ENCODE data around the gene PACRG. TPM values are rescaled to one million over a fixed set of nuclear protein-coding genes. Genes with fewer than 3 reads are reported as not detected.

PACRG gene
- total RNA-seq, 1 donor from 2014 or later = 2.4 TPM

DNA sequence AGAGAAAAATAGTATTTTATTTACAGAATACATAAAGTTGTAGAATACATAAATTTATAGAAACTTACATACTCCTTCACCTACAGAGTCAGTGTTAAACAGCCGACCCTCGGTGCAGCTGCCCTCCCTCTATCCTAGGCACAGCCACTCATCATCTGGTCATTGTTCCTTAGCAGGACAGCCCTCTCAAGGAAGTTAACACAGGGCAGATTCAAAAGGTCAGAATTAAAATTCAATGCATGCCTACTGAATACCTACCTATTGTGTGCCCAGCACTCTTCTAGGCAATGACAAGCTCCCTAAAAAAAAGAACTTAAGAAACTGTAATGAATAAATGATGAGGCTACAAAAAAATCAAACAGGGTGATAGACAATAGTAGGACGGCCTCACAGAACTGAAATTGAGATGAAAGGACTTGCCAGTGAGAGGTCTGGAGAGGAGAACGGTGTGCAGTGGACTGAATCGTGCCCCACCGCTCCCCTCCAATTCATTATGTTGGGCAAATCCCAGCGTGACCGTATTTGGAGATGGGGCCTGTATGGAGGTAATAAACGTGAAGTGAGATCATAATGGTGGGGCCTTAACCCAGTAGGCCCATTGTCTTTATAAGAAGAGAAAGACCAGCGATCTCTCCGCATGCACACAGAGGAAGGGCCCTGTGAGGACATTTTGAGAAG, 326.0 kb downstream of the PACRG start:
- no peaks in the 10 kb centered on the region for H3K4me1 Mint-ChIP-seq (ENCODE audit: low read depth)
- no peaks in the 10 kb centered on the region for H3K27me3 Mint-ChIP-seq
- no peak for TF ChIP-seq CTCF (IDR thresholded peaks at IDR 0.05; ENCODE audit: unreplicated experiment)
- no peaks in the 10 kb centered on the region for H3K36me3 Mint-ChIP-seq (ENCODE audit: insufficient read depth)
- peaks cover 7% of the 10 kb centered on the region for H3K9me3 Mint-ChIP-seq (ENCODE audit: low read depth)
- no peak for DNase-seq (ENCODE audit: low spot score, unreplicated experiment)
- H3K4me3 Mint-ChIP-seq (ENCODE audit: low read depth) = no peak overlapping the region
- H3K27ac Mint-ChIP-seq = no peak overlapping the region

DNA sequence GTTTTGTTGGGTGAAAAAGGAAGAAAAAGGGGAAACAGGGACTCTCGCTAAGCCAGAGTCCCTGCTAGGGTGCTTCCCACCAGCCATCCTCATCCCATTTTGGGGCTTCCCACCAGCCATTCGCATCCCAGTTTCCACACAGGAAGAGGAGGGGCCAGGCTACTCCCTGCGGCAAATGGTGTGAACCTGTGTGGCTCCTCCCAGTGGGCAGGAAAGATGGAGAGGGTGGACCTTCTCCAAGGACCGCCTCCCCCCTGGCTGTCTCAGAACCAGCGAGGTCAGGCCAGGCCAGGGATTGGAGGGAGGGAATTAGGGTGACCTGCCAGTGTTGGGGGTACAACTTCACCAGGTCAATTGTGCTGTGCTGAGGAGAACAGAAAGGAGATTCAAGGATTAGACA, 326.9 kb downstream of the PACRG start:
- no peaks in the 10 kb centered on the region for H3K36me3 Mint-ChIP-seq (ENCODE audit: insufficient read depth)
- no peaks in the 10 kb centered on the region for H3K4me1 Mint-ChIP-seq (ENCODE audit: low read depth)
- no peak for TF ChIP-seq CTCF (IDR thresholded peaks at IDR 0.05; ENCODE audit: unreplicated experiment)
- no peak for DNase-seq (ENCODE audit: low spot score, unreplicated experiment)
- no peak overlapping the region for H3K27ac Mint-ChIP-seq
- no peak overlapping the region for H3K4me3 Mint-ChIP-seq (ENCODE audit: low read depth)
- peaks cover 7% of the 10 kb centered on the region for H3K9me3 Mint-ChIP-seq (ENCODE audit: low read depth)
- no peaks in the 10 kb centered on the region for H3K27me3 Mint-ChIP-seq

- Mint-ChIP-seq H3K27me3 (no peaks in the 10 kb centered on the region), H3K4me1 (ENCODE audit: low read depth) (no peaks in the 10 kb centered on the region), H3K4me3 (ENCODE audit: low read depth) (no peak overlapping the region), H3K27ac (no peak overlapping the region), H3K36me3 (ENCODE audit: insufficient read depth) (no peaks in the 10 kb centered on the region), H3K9me3 (ENCODE audit: low read depth) (peaks cover 2% of the 10 kb centered on the region)
- no peak for DNase-seq (ENCODE audit: low spot score, unreplicated experiment)
- TF ChIP-seq CTCF (IDR thresholded peaks at IDR 0.05; ENCODE audit: unreplicated experiment) = no peak
Measured at GRCh38 chr6:163057260-163057659, 329.5 kb downstream of the PACRG start.

GRCh38 chr6:163062790-163063189, 335.0 kb downstream of the PACRG start:
- Mint-ChIP-seq H3K27ac (no peak overlapping the region), H3K4me1 (ENCODE audit: low read depth) (no peaks in the 10 kb centered on the region), H3K4me3 (ENCODE audit: low read depth) (no peak overlapping the region), H3K9me3 (ENCODE audit: low read depth) (no peaks in the 10 kb centered on the region), H3K36me3 (ENCODE audit: insufficient read depth) (no peaks in the 10 kb centered on the region), H3K27me3 (peaks cover 3% of the 10 kb centered on the region)
- DNase-seq (ENCODE audit: low spot score, unreplicated experiment) = no peak
- no peak for TF ChIP-seq CTCF (IDR thresholded peaks at IDR 0.05; ENCODE audit: unreplicated experiment)

GRCh38 chr6:163063561-163063960, 335.8 kb downstream of the PACRG start:
- H3K4me1 Mint-ChIP-seq (ENCODE audit: low read depth) = no peaks in the 10 kb centered on the region
- no peak for TF ChIP-seq CTCF (IDR thresholded peaks at IDR 0.05; ENCODE audit: unreplicated experiment)

More at GRCh38 chr6:163063561-163063960, 335.8 kb downstream of the PACRG start:
- Mint-ChIP-seq H3K36me3 (ENCODE audit: insufficient read depth) (no peaks in the 10 kb centered on the region), H3K4me3 (ENCODE audit: low read depth) (no peak overlapping the region), H3K27me3 (peaks cover 3% of the 10 kb centered on the region), H3K9me3 (ENCODE audit: low read depth) (no peaks in the 10 kb centered on the region), H3K27ac (no peak overlapping the region)
- no peak for DNase-seq (ENCODE audit: low spot score, unreplicated experiment)

Data from progenitor cell of endocrine pancreas (in vitro differentiated cells).